ENCODE measurements around the gene PTH1R. TPM values are rescaled to one million over a fixed set of nuclear protein-coding genes. Genes with fewer than 3 reads are reported as not detected.

Gene PTH1R
- total RNA-seq, 1 donor from 2014 or later, result 36.4 TPM

- Mint-ChIP-seq H3K36me3 (peaks cover 10% of the 10 kb centered on the region), H3K4me3 (peak overlapping the region; percentile 74), H3K27me3 (ENCODE audit: low read depth) (no peaks in the 10 kb centered on the region), H3K4me1 (peaks cover 56% of the 10 kb centered on the region), H3K27ac (peak overlapping the region; percentile 77), H3K9me3 (peaks cover 16% of the 10 kb centered on the region)
- TF ChIP-seq CTCF (IDR thresholded peaks at IDR 0.05; ENCODE audit: unreplicated experiment), result no peak
- DNase-seq (ENCODE audit: low spot score in 2 of 2, unreplicated experiment in 2 of 2), result no peak
These were observed 30.6 kb upstream of the PTH1R start for GRCh38 chr3:46846624-46847542.

GRCh38 chr3:46847744-46848143 is 29.8 kb upstream of the PTH1R start:
- peaks cover 9% of the 10 kb centered on the region for H3K36me3 Mint-ChIP-seq
- DNase-seq (ENCODE audit: low spot score in 2 of 2, unreplicated experiment in 2 of 2), result no peak
- H3K4me3 Mint-ChIP-seq, result no peak overlapping the region
- H3K27ac Mint-ChIP-seq, result no peak overlapping the region
- H3K9me3 Mint-ChIP-seq, result peaks cover 9% of the 10 kb centered on the region
- TF ChIP-seq CTCF (IDR thresholded peaks at IDR 0.05; ENCODE audit: unreplicated experiment), result no peak
- H3K4me1 Mint-ChIP-seq, result peaks cover 60% of the 10 kb centered on the region
- H3K27me3 Mint-ChIP-seq (ENCODE audit: low read depth), result no peaks in the 10 kb centered on the region

GRCh38 chr3:46848271-46849044 is 29.1 kb upstream of the PTH1R start:
- no peak overlapping the region for H3K27ac Mint-ChIP-seq
- H3K4me1 Mint-ChIP-seq, result peaks cover 60% of the 10 kb centered on the region
- peak in 1 of 2 experiments; percentile 45 for DNase-seq (ENCODE audit: low spot score in 2 of 2, unreplicated experiment in 2 of 2)
- H3K27me3 Mint-ChIP-seq (ENCODE audit: low read depth), result no peaks in the 10 kb centered on the region
- peak; percentile 38 for TF ChIP-seq CTCF (IDR thresholded peaks at IDR 0.05; ENCODE audit: unreplicated experiment)
- peak overlapping the region; percentile 32 for H3K4me3 Mint-ChIP-seq
- peaks cover 3% of the 10 kb centered on the region for H3K9me3 Mint-ChIP-seq
- peaks cover 4% of the 10 kb centered on the region for H3K36me3 Mint-ChIP-seq

GRCh38 chr3:46849045-46849631 is 28.4 kb upstream of the PTH1R start:
- peak overlapping the region; percentile 81 for H3K27ac Mint-ChIP-seq
- no peak overlapping the region for H3K4me3 Mint-ChIP-seq
- no peak for TF ChIP-seq CTCF (IDR thresholded peaks at IDR 0.05; ENCODE audit: unreplicated experiment)
- H3K27me3 Mint-ChIP-seq (ENCODE audit: low read depth), result no peaks in the 10 kb centered on the region
- peaks cover 60% of the 10 kb centered on the region for H3K4me1 Mint-ChIP-seq
- H3K36me3 Mint-ChIP-seq, result no peaks in the 10 kb centered on the region
- H3K9me3 Mint-ChIP-seq, result no peaks in the 10 kb centered on the region
- peak in 1 of 2 experiments; percentile 14 for DNase-seq (ENCODE audit: low spot score in 2 of 2, unreplicated experiment in 2 of 2)

GRCh38 chr3:46849686-46850467 is 27.6 kb upstream of the PTH1R start:
- Mint-ChIP-seq H3K4me1 (peaks cover 54% of the 10 kb centered on the region), H3K36me3 (no peaks in the 10 kb centered on the region), H3K9me3 (no peaks in the 10 kb centered on the region), H3K27ac (peak overlapping the region; percentile 81), H3K27me3 (ENCODE audit: low read depth) (no peaks in the 10 kb centered on the region), H3K4me3 (no peak overlapping the region)
- no peak for TF ChIP-seq CTCF (IDR thresholded peaks at IDR 0.05; ENCODE audit: unreplicated experiment)
- DNase-seq (ENCODE audit: low spot score in 2 of 2, unreplicated experiment in 2 of 2), result no peak

All from mesothelial cell of epicardium (in vitro differentiated cells).